ENCODE results near the gene SH3RF3.

DNA sequence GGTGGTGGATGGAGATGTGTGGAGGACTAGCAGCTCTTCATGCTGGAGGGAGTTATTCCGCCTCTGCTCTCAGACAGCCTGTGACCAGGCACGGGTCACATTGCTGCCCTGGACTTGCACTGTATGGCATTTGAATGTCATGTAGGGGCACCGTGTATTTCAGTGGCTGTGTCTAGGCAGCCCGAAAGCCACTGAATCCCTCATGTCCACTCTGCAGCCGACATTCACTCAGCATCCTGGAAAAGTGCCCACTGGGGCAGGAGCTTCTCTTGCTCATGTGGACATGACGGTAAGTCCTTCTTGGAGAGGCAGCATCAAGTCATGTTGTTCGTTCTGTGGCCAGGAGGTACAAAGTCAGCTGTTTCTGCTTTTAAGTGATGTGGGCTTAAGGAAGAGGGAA, 127.9 kb downstream of the SH3RF3 start:
- TF ChIP-seq ZFP30 (CRISPR knock-in tag; IDR thresholded peaks at IDR 0.05) (no peak), ZFP3 (CRISPR knock-in tag; IDR thresholded peaks at IDR 0.05) (no peak), BACH2 (CRISPR knock-in tag; IDR thresholded peaks at IDR 0.05; ENCODE audit: borderline replicate concordance) (no peak), ESRRG (CRISPR knock-in tag; IDR thresholded peaks at IDR 0.05) (no peak), RARB (CRISPR knock-in tag; IDR thresholded peaks at IDR 0.05) (no peak), CSDC2 (CRISPR knock-in tag; IDR thresholded peaks at IDR 0.05) (no peak), OSR1 (CRISPR knock-in tag; IDR thresholded peaks at IDR 0.05) (no peak)
- TF ChIP-seq, protein P1, sequence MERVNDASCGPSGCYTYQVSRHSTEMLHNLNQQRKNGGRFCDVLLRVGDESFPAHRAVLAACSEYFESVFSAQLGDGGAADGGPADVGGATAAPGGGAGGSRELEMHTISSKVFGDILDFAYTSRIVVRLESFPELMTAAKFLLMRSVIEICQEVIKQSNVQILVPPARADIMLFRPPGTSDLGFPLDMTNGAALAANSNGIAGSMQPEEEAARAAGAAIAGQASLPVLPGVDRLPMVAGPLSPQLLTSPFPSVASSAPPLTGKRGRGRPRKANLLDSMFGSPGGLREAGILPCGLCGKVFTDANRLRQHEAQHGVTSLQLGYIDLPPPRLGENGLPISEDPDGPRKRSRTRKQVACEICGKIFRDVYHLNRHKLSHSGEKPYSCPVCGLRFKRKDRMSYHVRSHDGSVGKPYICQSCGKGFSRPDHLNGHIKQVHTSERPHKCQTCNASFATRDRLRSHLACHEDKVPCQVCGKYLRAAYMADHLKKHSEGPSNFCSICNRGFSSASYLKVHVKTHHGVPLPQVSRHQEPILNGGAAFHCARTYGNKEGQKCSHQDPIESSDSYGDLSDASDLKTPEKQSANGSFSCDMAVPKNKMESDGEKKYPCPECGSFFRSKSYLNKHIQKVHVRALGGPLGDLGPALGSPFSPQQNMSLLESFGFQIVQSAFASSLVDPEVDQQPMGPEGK (CRISPR knock-in tag; IDR thresholded peaks at IDR 0.05; ENCODE audit: borderline replicate concordance) = no peak

All from SK-N-SH treated with all-trans-retinoic acid at 6 μM for 48 hours (cell line).